ENCODE data around the gene ENTREP3.

Gene ENTREP3

DNA sequence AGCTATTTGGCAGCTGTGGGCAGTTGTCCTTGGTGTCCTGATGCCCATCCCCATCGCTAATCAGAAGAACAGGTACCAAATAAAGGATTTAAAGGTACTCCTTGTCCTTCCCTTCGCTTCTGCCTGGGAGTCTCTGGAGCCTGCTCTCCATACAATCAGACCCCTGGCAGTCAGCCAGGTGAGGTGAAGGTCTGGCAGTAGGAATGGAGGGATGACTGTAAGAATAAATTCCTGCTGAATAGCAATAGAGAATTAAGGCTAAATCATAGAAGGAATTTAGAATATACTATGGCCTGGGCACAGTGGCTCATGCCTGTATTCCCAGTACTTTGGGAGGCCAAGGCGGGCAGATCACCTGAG is 56.8 kb downstream of the ENTREP3 start:
- DNase-seq: no peak

DNA sequence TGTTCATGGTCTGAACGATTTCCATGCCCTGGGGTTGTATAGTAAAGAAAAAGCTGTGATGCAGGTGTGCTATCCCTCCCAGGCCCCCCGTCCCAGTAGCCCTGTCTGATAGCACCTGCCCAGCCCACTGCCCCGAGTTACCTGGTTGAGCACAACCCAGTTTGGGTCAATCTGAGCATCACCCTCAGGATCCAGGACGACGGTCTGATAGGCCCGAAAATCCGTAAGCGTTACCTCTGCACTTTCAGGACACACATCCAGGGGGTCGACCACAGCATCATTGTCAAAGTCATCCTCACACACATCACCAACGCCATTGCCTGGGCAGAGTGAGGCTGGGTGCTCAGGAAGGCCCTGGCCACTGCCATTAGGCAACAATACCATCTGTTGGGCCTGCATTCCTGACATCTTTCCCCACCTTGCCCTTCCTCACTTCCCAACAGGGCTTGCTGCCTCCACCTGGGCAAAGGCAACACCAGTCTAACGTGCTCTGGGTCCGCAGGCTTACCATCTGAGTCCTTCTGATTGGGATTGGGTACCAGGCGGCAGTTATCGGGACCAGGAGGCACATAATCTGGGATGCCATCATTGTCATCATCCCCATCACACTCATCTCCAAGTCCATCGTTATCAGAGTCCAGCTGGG is 57.3 kb downstream of the ENTREP3 start:
- no peak for DNase-seq
